GM13976 (cell line): ENCODE results near the gene MAP1S.

Source experiments
- DNase-seq: peaks from one replicate; pipeline ENCODE4 v3.0.0; 2012; ENCODE audit warnings: low spot score
- CTCF ChIP-seq: IDR thresholded peaks from 2 replicates; pipeline ENCODE4 v1.5.1; 2012; ENCODE audit warnings: borderline replicate concordance, mild to moderate bottlenecking; ENCODE audit not compliant: insufficient read depth; ENCODE audit errors: extremely low read depth, missing control alignments, control extremely low read depth
- in situ Hi-C: fragments of 300-500 bp; cut with MboI; formaldehyde crosslinking; loops from one replicate; pipeline ENCODE4 v1.12.0; 2022; ENCODE audit warnings: low sequenced_read_pairs, mixed read lengths, inconsistent platforms; ENCODE audit not compliant: unreplicated experiment

MAP1S gene

GRCh38 chr19:17688853-17689595 lies 30.3 kb upstream of the MAP1S start:
- no peak for TF ChIP-seq CTCF
- DNase-seq: no peak
- in situ Hi-C loops: no loop called here

- no peak for TF ChIP-seq CTCF
- DNase-seq: no peak
- in situ Hi-C loops: no loop called here
Observed at GRCh38 chr19:17692566-17692965, 26.7 kb upstream of the MAP1S start.

GRCh38 chr19:17695198-17695597 lies 24.1 kb upstream of the MAP1S start:
- no peak for TF ChIP-seq CTCF
- in situ Hi-C loops: no loop called here
- no peak for DNase-seq

GRCh38 chr19:17703824-17704463 lies 15.3 kb upstream of the MAP1S start:
- in situ Hi-C loops: no loop called here
- peak; percentile 85 for DNase-seq
- TF ChIP-seq CTCF: peak; percentile 77

GRCh38 chr19:17706750-17707181 lies 12.5 kb upstream of the MAP1S start:
- DNase-seq: no peak
- in situ Hi-C loops: no loop called here
- TF ChIP-seq CTCF: no peak

- in situ Hi-C loops: loop anchor here (5.0 kb wide), 1 partner anchor 60 kb away; no protein-coding TSS in a partner anchor
- no peak for TF ChIP-seq CTCF
- DNase-seq: no peak
Observed at GRCh38 chr19:17711851-17712250, 7.4 kb upstream of the MAP1S start.
